ENCODE data around the gene CHCHD3. TPM values are rescaled to one million over a fixed set of nuclear protein-coding genes. Genes with fewer than 3 reads are reported as not detected.

CHCHD3 gene
- total RNA-seq, 1 donor from 2014 or later, result 35.0 TPM

- no peak for ATAC-seq
- DNase-seq (ENCODE audit: low spot score), result no peak
- intact Hi-C loops (cut with DNase I), result no loop called here
Observed at GRCh38 chr7:132750096-132750495, 331.8 kb downstream of the CHCHD3 start.

GRCh38 chr7:132745510-132745909 is 336.4 kb downstream of the CHCHD3 start:
- no peak for ATAC-seq
- intact Hi-C loops (cut with DNase I), result no loop called here
- no peak for DNase-seq (ENCODE audit: low spot score)

GRCh38 chr7:132743974-132744373 is 337.9 kb downstream of the CHCHD3 start:
- no peak for ATAC-seq
- DNase-seq (ENCODE audit: low spot score), result no peak
- intact Hi-C loops (cut with DNase I), result no loop called here

- DNase-seq (ENCODE audit: low spot score), result no peak
- intact Hi-C loops (cut with DNase I), result no loop called here
- ATAC-seq, result peak; percentile 48
Observed at GRCh38 chr7:132742189-132742612, 339.7 kb downstream of the CHCHD3 start.

GRCh38 chr7:132740176-132740575 is 341.7 kb downstream of the CHCHD3 start:
- DNase-seq (ENCODE audit: low spot score) (no peak), ATAC-seq (no peak)
- intact Hi-C loops (cut with DNase I), result no loop called here

GRCh38 chr7:132739271-132739955 is 342.5 kb downstream of the CHCHD3 start:
- no peak for DNase-seq (ENCODE audit: low spot score)
- peak; percentile 49 for ATAC-seq
- intact Hi-C loops (cut with DNase I), result no loop called here

GRCh38 chr7:132738254-132738653 is 343.6 kb downstream of the CHCHD3 start:
- DNase-seq (ENCODE audit: low spot score) (no peak), ATAC-seq (no peak)
- intact Hi-C loops (cut with DNase I), result no loop called here

- DNase-seq (ENCODE audit: low spot score) (no peak), ATAC-seq (no peak)
- intact Hi-C loops (cut with DNase I), result no loop called here
Observed at GRCh38 chr7:132735476-132735875, 346.4 kb downstream of the CHCHD3 start.

Other genes with a start within 250 kb of the CHCHD3 start
- gene EXOC4, start 171.0 kb upstream of the CHCHD3 start, total RNA-seq, result 109 TPM